Measurements from ENCODE around the gene FMO4. TPM values are rescaled to one million over a fixed set of nuclear protein-coding genes. Genes with fewer than 3 reads are reported as not detected.
"Not testable (repeated sequence)": the region's sequence is repeated elsewhere in the genome, so short reads cannot be mapped to it uniquely, and the experiment has no call there.

The FMO4 gene
- total RNA-seq, 1 donor from 2014 or later = 0.52 TPM

- no peak overlapping the region for H3K4me3 ChIP-seq (ENCODE audit: low read depth, low read length)
- TF ChIP-seq CTCF (conservative IDR thresholded peaks at IDR 0.05; ENCODE audit: low read depth, low read length) = no peak
- DNase-seq (ENCODE audit: low read depth) = no peak
Observed at GRCh38 chr1:171279678-171280077, 34.3 kb upstream of the FMO4 start.

DNA sequence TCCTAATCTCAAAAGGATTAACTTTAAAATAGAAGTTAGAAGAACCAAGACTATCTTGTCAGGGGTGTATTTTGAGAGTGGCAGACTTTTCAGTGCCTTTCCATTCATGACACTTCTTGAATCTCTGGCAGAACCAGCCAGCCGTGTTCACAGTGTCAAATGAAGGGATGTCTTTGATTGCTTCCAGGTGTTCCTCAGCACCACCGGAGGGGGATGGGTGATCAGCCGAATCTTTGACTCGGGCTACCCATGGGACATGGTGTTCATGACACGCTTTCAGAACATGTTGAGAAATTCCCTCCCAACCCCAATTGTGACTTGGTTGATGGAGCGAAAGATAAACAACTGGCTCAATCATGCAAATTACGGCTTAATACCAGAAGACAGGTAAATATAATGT is 33.4 kb upstream of the FMO4 start:
- TF ChIP-seq CTCF (conservative IDR thresholded peaks at IDR 0.05; ENCODE audit: low read depth, low read length) = no peak
- H3K4me3 ChIP-seq (ENCODE audit: low read depth, low read length) = no peak overlapping the region
- no peak for DNase-seq (ENCODE audit: low read depth)

DNA sequence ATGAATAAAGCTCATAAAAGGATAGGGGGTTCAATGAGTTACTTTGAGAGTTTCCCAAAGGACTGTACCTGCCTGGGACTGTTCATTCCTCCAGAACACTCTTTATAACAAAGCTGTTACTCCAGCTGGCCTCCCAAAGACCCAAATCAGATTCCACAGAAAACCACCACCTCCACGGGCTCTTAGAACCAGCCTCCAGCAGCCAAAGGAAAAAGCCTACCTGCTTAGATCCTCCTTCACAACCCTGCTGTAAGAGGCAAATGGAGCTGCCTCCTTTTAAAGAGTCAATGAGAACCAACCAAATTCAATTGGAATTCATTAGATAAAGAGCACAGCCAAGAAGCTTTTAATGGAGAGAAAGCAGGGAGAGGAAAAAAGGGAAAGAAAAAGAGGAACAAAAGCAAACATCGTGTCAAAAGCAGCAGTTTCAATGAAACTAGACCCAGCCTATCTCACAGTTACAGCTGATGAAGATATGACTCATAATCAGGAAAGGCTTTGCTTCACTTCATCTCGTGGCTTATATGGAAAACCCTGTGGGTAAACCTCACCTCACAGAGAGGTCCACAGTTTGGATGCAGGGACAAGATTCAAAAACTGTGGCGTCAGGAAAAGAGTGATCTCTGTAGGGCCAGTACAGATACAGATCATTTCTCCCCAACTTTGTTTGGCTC is 27.8 kb upstream of the FMO4 start:
- peak; percentile 40 for DNase-seq (ENCODE audit: low read depth)
- no peak overlapping the region for H3K4me3 ChIP-seq (ENCODE audit: low read depth, low read length)
- TF ChIP-seq CTCF (conservative IDR thresholded peaks at IDR 0.05; ENCODE audit: low read depth, low read length) = no peak

GRCh38 chr1:171290621-171291020 is 23.4 kb upstream of the FMO4 start:
- no peak overlapping the region for H3K4me3 ChIP-seq (ENCODE audit: low read depth, low read length)
- no peak for DNase-seq (ENCODE audit: low read depth)
- no peak for TF ChIP-seq CTCF (conservative IDR thresholded peaks at IDR 0.05; ENCODE audit: low read depth, low read length)

GRCh38 chr1:171292799-171293198 is 21.2 kb upstream of the FMO4 start:
- H3K4me3 ChIP-seq (ENCODE audit: low read depth, low read length) = no peak overlapping the region
- DNase-seq (ENCODE audit: low read depth) = no peak
- TF ChIP-seq CTCF (conservative IDR thresholded peaks at IDR 0.05; ENCODE audit: low read depth, low read length) = no peak

DNA sequence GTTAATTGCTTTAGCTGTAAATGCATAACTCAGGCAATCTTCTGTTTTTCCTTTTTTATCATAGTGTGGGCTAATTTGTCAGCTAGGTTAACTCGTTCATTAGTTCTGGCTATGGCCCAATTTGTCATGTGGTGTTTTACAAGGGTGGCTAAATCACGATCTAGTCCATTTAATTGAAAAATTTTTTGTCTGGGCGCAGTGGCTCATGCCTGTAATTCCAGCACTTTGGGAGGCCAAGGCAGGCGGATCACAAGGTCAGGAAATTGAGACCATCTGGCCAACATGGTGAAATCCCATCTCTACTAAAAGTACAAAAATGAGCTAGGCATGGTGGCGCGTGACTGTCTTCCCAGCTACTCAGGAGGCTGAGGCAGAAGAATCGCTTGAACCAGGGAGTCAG is 18.6 kb upstream of the FMO4 start:
- H3K4me3 ChIP-seq (ENCODE audit: low read depth, low read length); DNase-seq (ENCODE audit: low read depth): not testable (repeated sequence)

DNA sequence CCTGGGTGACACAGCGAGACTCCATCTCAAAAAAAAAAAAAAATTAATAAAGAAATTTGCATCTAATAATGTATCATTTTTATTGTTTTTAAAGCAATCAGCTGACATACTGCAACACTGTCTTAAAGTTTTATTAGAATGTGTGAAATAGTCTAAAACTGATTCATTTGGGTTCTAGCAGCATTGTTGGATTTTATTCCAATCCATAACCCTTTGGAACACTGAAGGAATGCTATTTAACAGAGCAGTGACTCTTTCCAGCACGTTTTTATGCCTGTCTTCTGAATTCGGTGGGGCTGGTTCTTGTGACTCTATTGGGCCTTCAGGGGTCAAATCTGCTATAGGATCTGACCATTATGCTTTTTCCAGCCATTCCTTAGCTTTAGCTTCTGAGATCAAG is 18.2 kb upstream of the FMO4 start:
- TF ChIP-seq CTCF (conservative IDR thresholded peaks at IDR 0.05; ENCODE audit: low read depth, low read length) = no peak
- no peak overlapping the region for H3K4me3 ChIP-seq (ENCODE audit: low read depth, low read length)
- no peak for DNase-seq (ENCODE audit: low read depth)

Data from epithelial cell of proximal tubule (primary cell).